HepG2 (cell line): Measurements from ENCODE around the gene JAG1. TPM values are rescaled to one million over a fixed set of nuclear protein-coding genes. Genes with fewer than 3 reads are reported as not detected.

Experiments
- ASH2L ChIP-seq: fragments of 300-600, 200-600 bp; sonication (generic); IDR thresholded peaks from 2 replicates; pipeline ENCODE4 v1.7.0; 2017; ENCODE audit warnings: low read depth, mild to moderate bottlenecking, moderate library complexity, mixed read lengths, low read length; ENCODE audit not compliant: insufficient read length
- CREB1 ChIP-seq, 2 experiments: fragments of 450-650 bp in 1 of 2; IDR thresholded peaks; 2 replicates each; pipeline ENCODE4 v1.6.1; 2016 to 2017; ENCODE audit warnings: control low read depth in 1 of 2, mild to moderate bottlenecking in 1 of 2, missing compliant biosample characterization in 1 of 2, missing genetic modification characterization in 1 of 2
- HDAC2 ChIP-seq: sonication (generic); formaldehyde crosslinking; IDR thresholded peaks from 2 replicates; pipeline ENCODE4 v1.4.0; 2020; ENCODE audit warnings: missing genetic modification reagents
- HIC2 ChIP-seq: sonication (generic); formaldehyde crosslinking; IDR thresholded peaks from 2 replicates; pipeline ENCODE4 v1.9.0; 2022; ENCODE audit warnings: low read depth, missing genetic modification reagents
- HOXA9 ChIP-seq: sonication (generic); formaldehyde crosslinking; IDR thresholded peaks from 2 replicates; pipeline ENCODE4 v1.8.1; 2022; ENCODE audit warnings: missing genetic modification reagents, mild to moderate bottlenecking, moderate library complexity, borderline replicate concordance
- LBX2 ChIP-seq: sonication (generic); formaldehyde crosslinking; IDR thresholded peaks from 2 replicates; pipeline ENCODE4 v1.5.0; 2020; ENCODE audit warnings: missing genetic modification reagents, mild to moderate bottlenecking, borderline replicate concordance
- PCBP2 ChIP-seq: fragments of 200-400 bp; formaldehyde crosslinking; optimal IDR thresholded peaks from 2 replicates; pipeline ENCODE3; 2018; ENCODE audit warnings: low read length, low read depth; ENCODE audit not compliant: poor library complexity, severe bottlenecking
- RBM39 ChIP-seq: fragments of 200-400 bp; formaldehyde crosslinking; IDR thresholded peaks from one replicate; pipeline ENCODE4 v1.6.1; 2018; ENCODE audit warnings: antibody characterized with exemption, mild to moderate bottlenecking, low read depth, low read length; ENCODE audit not compliant: poor library complexity, severe bottlenecking
- REST ChIP-seq, 2 experiments: IDR thresholded peaks; 2 replicates each; pipeline ENCODE4 v1.6.1; 2011 to 2012; ENCODE audit warnings: low read length in 2 of 2, borderline replicate concordance in 1 of 2, low read depth in 1 of 2, mild to moderate bottlenecking in 1 of 2, moderate library complexity in 1 of 2
- RNF219 ChIP-seq: sonication (generic); formaldehyde crosslinking; IDR thresholded peaks from 2 replicates; pipeline ENCODE4 v1.5.0; 2020; ENCODE audit warnings: mild to moderate bottlenecking, missing genetic modification reagents
- SNAPC5 ChIP-seq: sonication (generic); formaldehyde crosslinking; IDR thresholded peaks from 2 replicates; pipeline ENCODE4 v1.8.1; 2023; ENCODE audit warnings: mild to moderate bottlenecking, missing genetic modification reagents, borderline replicate concordance
- SRY ChIP-seq: sonication (generic); formaldehyde crosslinking; IDR thresholded peaks from 2 replicates; pipeline ENCODE4 v1.8.0; 2022; ENCODE audit warnings: mild to moderate bottlenecking, missing genetic modification reagents
- TEF ChIP-seq: sonication (generic); formaldehyde crosslinking; IDR thresholded peaks from 2 replicates; pipeline ENCODE4 v1.5.0; 2020; ENCODE audit warnings: missing genetic modification reagents
- ZNF552 ChIP-seq: sonication (generic); formaldehyde crosslinking; IDR thresholded peaks from 2 replicates; pipeline ENCODE4 v1.9.0; 2022; ENCODE audit warnings: missing genetic modification reagents, mild to moderate bottlenecking, borderline replicate concordance
- ZNF562 ChIP-seq: sonication (generic); formaldehyde crosslinking; IDR thresholded peaks from 2 replicates; pipeline ENCODE4 v1.8.0; 2022; ENCODE audit warnings: missing genetic modification reagents, borderline replicate concordance
- ZNF75D ChIP-seq: sonication (generic); formaldehyde crosslinking; IDR thresholded peaks from 2 replicates; pipeline ENCODE4 v1.8.1; 2023; ENCODE audit warnings: missing genetic modification reagents, mild to moderate bottlenecking, borderline replicate concordance
- ZNF816 ChIP-seq: sonication (generic); formaldehyde crosslinking; IDR thresholded peaks from 2 replicates; pipeline ENCODE4 v1.8.0; 2022; ENCODE audit warnings: missing genetic modification reagents, mild to moderate bottlenecking, borderline replicate concordance
- ZSCAN9 ChIP-seq: IDR thresholded peaks from 2 replicates; pipeline ENCODE4 v1.6.1; 2016; ENCODE audit warnings: borderline replicate concordance
- polyA plus RNA-seq, 8 experiments: library from polyadenylated mRNA; depleted of rRNA in 3 of 8; stranded (reverse) in 7 of 8; unstranded in 1 of 8; fragments of >200 nt; fragmentation: Illumina TruSeq in 4 of 8; extraction: Trizol in 4 of 8; gene quantifications; 2 replicates each; pipeline versions ENCODE4 v1.2.1 to v1.2.3, GENCODE V29; 2011 to 2016; ENCODE audit warnings: low read depth in 4 of 8, missing spikeins in 1 of 8, mixed read lengths in 1 of 8; ENCODE audit not compliant: insufficient read depth in 1 of 8
- total RNA-seq, 5 experiments: library from RNA; depleted of rRNA; stranded (reverse); fragments of >200 nt; fragmentation: Illumina TruSeq; extraction: Trizol; gene quantifications; 2 replicates each; pipeline ENCODE4 v1.2.3, GENCODE V29; 2016; ENCODE audit warnings: low read depth in 1 of 5

Gene JAG1
- total and polyA plus RNA-seq, 2 of the 13 experiments (the other 11 are each of a cell fraction or from before 2014, with no cell fraction given), result 47.1 to 56.3 TPM

- TF ChIP-seq HIC2, result peak; percentile 91
- no peak for TF ChIP-seq SNAPC5 (CRISPR knock-in tag)
- no peak for TF ChIP-seq ZNF552 (CRISPR knock-in tag)
- TF ChIP-seq PCBP2, result peak; percentile 26
- no peak for TF ChIP-seq TEF (CRISPR knock-in tag)
- TF ChIP-seq ZNF816 (CRISPR knock-in tag), result peak; percentile 88
- TF ChIP-seq ZNF562, result no peak
- no peak for TF ChIP-seq ZNF75D
- no peak for TF ChIP-seq RBM39
- no peak for TF ChIP-seq LBX2
- no peak for TF ChIP-seq HOXA9 (CRISPR knock-in tag)
- peak; percentile 68 for TF ChIP-seq HDAC2 (CRISPR knock-in tag)
- no peak; a peak in 1 of 4 replicates for TF ChIP-seq REST (IDR thresholded peaks at IDR 0.05; ENCODE audit: borderline replicate concordance in 1 of 2, low read depth in 1 of 2, low read length in 2 of 2)
- peak; percentile 34; the same call in 1 of the 2 replicates for TF ChIP-seq SRY
- no peak for TF ChIP-seq ASH2L
- no peak for TF ChIP-seq CREB1 (IDR thresholded peaks at IDR 0.05)
- no peak for TF ChIP-seq CREB1 (CRISPR knock-in tag; IDR thresholded peaks at IDR 0.05)
- no peak for TF ChIP-seq RNF219 (CRISPR knock-in tag)
- peak; percentile 51; the same call in 1 of the 2 replicates for TF ChIP-seq ZSCAN9
Measured at GRCh38 chr20:10671221-10671918, 2.4 kb downstream of the JAG1 start (continued).
